ENCODE measurements around the gene RPRD1B. TPM values are rescaled to one million over a fixed set of nuclear protein-coding genes. Genes with fewer than 3 reads are reported as not detected.
A peak's percentile ranks its signal among the peaks of the same experiment; 100 is the strongest.

RPRD1B gene
- total RNA-seq, 2 experiments from 2014 or later: 54.8 to 55.7 TPM

GRCh38 chr20:38057351-38057972 lies 23.9 kb downstream of the RPRD1B start:
- no peak overlapping the region for H3K27ac ChIP-seq (ENCODE audit: low read depth in 1 of 2, low read length in 2 of 2)
- TF ChIP-seq, protein P1, sequence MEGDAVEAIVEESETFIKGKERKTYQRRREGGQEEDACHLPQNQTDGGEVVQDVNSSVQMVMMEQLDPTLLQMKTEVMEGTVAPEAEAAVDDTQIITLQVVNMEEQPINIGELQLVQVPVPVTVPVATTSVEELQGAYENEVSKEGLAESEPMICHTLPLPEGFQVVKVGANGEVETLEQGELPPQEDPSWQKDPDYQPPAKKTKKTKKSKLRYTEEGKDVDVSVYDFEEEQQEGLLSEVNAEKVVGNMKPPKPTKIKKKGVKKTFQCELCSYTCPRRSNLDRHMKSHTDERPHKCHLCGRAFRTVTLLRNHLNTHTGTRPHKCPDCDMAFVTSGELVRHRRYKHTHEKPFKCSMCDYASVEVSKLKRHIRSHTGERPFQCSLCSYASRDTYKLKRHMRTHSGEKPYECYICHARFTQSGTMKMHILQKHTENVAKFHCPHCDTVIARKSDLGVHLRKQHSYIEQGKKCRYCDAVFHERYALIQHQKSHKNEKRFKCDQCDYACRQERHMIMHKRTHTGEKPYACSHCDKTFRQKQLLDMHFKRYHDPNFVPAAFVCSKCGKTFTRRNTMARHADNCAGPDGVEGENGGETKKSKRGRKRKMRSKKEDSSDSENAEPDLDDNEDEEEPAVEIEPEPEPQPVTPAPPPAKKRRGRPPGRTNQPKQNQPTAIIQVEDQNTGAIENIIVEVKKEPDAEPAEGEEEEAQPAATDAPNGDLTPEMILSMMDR (IDR thresholded peaks at IDR 0.05): peak; percentile 93
- POLR2A ChIA-PET: interaction anchor here (0.6 to 0.7 kb wide), 3 partner anchors 9 to 24 kb away, joined by 3 to 4 read pairs (median 3); partner anchors contain the start of genes RPRD1B and TTI1

DNA sequence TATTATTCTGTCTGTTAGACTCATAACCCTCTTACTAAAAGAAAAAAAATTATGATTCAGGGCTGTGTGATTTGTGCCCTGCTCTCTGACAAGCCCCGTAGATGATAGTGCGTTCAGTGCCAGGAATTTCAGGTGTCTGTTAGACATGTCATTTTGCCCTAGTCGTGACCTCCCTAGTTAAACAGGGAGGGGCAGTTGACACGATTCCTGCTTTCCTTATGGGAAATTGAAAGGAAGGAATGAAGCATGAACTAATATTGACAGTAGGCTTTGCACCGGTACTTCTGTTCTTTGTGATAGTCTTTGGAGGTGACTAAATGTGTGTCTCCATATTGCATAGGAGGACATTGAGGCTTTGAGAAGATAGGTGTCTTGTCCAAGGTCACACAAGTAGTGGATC lies 26.3 kb downstream of the RPRD1B start:
- H3K27ac ChIP-seq (ENCODE audit: low read depth in 1 of 2, low read length in 2 of 2): no peak overlapping the region
- TF ChIP-seq, protein P1 (IDR thresholded peaks at IDR 0.05): no peak
- POLR2A ChIA-PET: no interaction called here
- peaks cover 3% of the 10 kb centered on the region for H3K4me1 ChIP-seq (ENCODE audit: insufficient read depth, low read length)
- peaks cover 79% of the 10 kb centered on the region for H3K36me3 ChIP-seq (ENCODE audit: insufficient read depth, low read length)
- H3K4me3 Mint-ChIP-seq: no peak overlapping the region
- H3K9me3 ChIP-seq (ENCODE audit: control insufficient read depth in 1 of 2, insufficient read depth in 1 of 2, low read length in 2 of 2): no peaks in the 10 kb centered on the region
- H3K27ac Mint-ChIP-seq: no peak overlapping the region
- ATAC-seq (ENCODE audit: poor library complexity) (no peak), DNase-seq (no peak)
- peaks cover 18% of the 10 kb centered on the region for H3K4me1 Mint-ChIP-seq (ENCODE audit: low read depth)
- H3K27me3 Mint-ChIP-seq: no peaks in the 10 kb centered on the region
- no peaks in the 10 kb centered on the region for H3K27me3 ChIP-seq (ENCODE audit: control insufficient read depth in 1 of 2, insufficient read depth in 2 of 2, low read length in 2 of 2)
- H3K36me3 Mint-ChIP-seq (ENCODE audit: low read depth): peaks cover 33% of the 10 kb centered on the region
- intact Hi-C loops (cut with DNase I, micrococcal nuclease): loop anchor here (5.0 kb wide), 2 partner anchors 107 to 297 kb away; partner anchors contain the start of gene TGM2 (in 2 of the 2)
- CTCF ChIA-PET: no interaction called here
- H3K9me3 Mint-ChIP-seq: no peaks in the 10 kb centered on the region
- no peak overlapping the region for H3K4me3 ChIP-seq (ENCODE audit: low read length)

More at GRCh38 chr20:38057351-38057972, 23.9 kb downstream of the RPRD1B start:
- Mint-ChIP-seq H3K27ac (peak overlapping the region; percentile 50), H3K4me3 (no peak overlapping the region), H3K4me1 (ENCODE audit: low read depth) (peaks cover 29% of the 10 kb centered on the region), H3K27me3 (no peaks in the 10 kb centered on the region), H3K36me3 (ENCODE audit: low read depth) (peaks cover 48% of the 10 kb centered on the region), H3K9me3 (no peaks in the 10 kb centered on the region)
- ATAC-seq (ENCODE audit: poor library complexity): peak; percentile 91
- CTCF ChIA-PET: interaction anchor here (0.8 to 2.2 kb wide), 13 partner anchors 9 to 378 kb away, joined by 3 to 11 read pairs (median 6); partner anchors contain the start of genes RPRD1B, SNHG17 and TTI1
- peak; percentile 62 to 86 (median 72) for DNase-seq
- H3K4me1 ChIP-seq (ENCODE audit: insufficient read depth, low read length): peaks cover 3% of the 10 kb centered on the region
- no peaks in the 10 kb centered on the region for H3K27me3 ChIP-seq (ENCODE audit: control insufficient read depth in 1 of 2, insufficient read depth in 2 of 2, low read length in 2 of 2)
- no peak overlapping the region for H3K4me3 ChIP-seq (ENCODE audit: low read length)
- H3K9me3 ChIP-seq (ENCODE audit: control insufficient read depth in 1 of 2, insufficient read depth in 1 of 2, low read length in 2 of 2): no peaks in the 10 kb centered on the region
- intact Hi-C loops (cut with DNase I, micrococcal nuclease): loop anchor here (1.0 to 5.0 kb wide), 3 partner anchors 110 to 300 kb away; partner anchors contain the start of gene TGM2 (in 2 of the 2)
- peaks cover 61% of the 10 kb centered on the region for H3K36me3 ChIP-seq (ENCODE audit: insufficient read depth, low read length)

- Histone ChIP-seq H3K4me1 (ENCODE audit: insufficient read depth, low read length) (peaks cover 3% of the 10 kb centered on the region), H3K36me3 (ENCODE audit: insufficient read depth, low read length) (peaks cover 83% of the 10 kb centered on the region), H3K9me3 (ENCODE audit: control insufficient read depth in 1 of 2, insufficient read depth in 1 of 2, low read length in 2 of 2) (no peaks in the 10 kb centered on the region), H3K4me3 (ENCODE audit: low read length) (no peak overlapping the region), H3K27me3 (ENCODE audit: control insufficient read depth in 1 of 2, insufficient read depth in 2 of 2, low read length in 2 of 2) (no peaks in the 10 kb centered on the region), H3K27ac (ENCODE audit: low read depth in 1 of 2, low read length in 2 of 2) (no peak overlapping the region)
- H3K36me3 Mint-ChIP-seq (ENCODE audit: low read depth): peaks cover 28% of the 10 kb centered on the region
- DNase-seq (no peak), ATAC-seq (ENCODE audit: poor library complexity) (no peak)
- no peaks in the 10 kb centered on the region for H3K9me3 Mint-ChIP-seq
- ChIA-PET CTCF (no interaction called here), POLR2A (no interaction called here)
- intact Hi-C loops (cut with DNase I, micrococcal nuclease): no loop called here
- H3K4me1 Mint-ChIP-seq (ENCODE audit: low read depth): peaks cover 13% of the 10 kb centered on the region
- no peak overlapping the region for H3K4me3 Mint-ChIP-seq
- H3K27me3 Mint-ChIP-seq: no peaks in the 10 kb centered on the region
- TF ChIP-seq, protein P1 (IDR thresholded peaks at IDR 0.05): no peak
- no peak overlapping the region for H3K27ac Mint-ChIP-seq
Measured at GRCh38 chr20:38060536-38060935, 27.0 kb downstream of the RPRD1B start.

All from CD4-positive, alpha-beta T cell (primary cell).